ENCODE data around the gene ACP7.

The ACP7 gene

DNA sequence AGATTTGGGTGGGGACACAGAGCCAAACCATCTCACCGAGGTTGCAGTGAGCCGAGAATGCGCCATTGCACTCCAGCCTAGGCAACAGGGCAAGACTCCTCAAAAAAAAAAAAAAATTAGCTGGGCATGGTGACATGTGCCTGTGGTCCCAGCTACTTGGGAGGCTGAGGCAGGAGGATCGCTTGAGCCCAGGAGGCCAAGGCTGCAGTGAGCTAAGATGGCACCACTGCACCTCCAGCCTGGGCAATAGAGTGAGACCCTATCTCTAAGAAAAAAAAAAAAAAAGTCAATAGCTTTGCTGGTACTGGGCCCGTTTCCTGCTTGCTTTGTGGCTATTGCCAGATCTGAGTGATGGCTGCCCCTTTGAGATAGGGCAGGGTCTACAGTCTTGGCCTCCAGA lies 13.1 kb downstream of the ACP7 start:
- Histone ChIP-seq H3K27ac (ENCODE audit: low read depth, low read length) (no peak overlapping the region), H3K4me1 (ENCODE audit: control insufficient read depth, low read length) (no peaks in the 10 kb centered on the region), H3K79me2 (ENCODE audit: control insufficient read depth, low read length) (no peaks in the 10 kb centered on the region), H3K9me2 (replicated peaks; ENCODE audit: control insufficient read depth, low read length) (no peaks in the 10 kb centered on the region), H3K36me3 (ENCODE audit: control insufficient read depth, low read length) (no peaks in the 10 kb centered on the region), H4K20me1 (ENCODE audit: control insufficient read depth, insufficient read depth, low read depth, low read length) (no peaks in the 10 kb centered on the region), H3F3A (ENCODE audit: control insufficient read depth, insufficient read depth) (no peaks in the 10 kb centered on the region), H3K4me3 (ENCODE audit: low read length) (no peak overlapping the region), H3K27me3 (ENCODE audit: control insufficient read depth, low read length) (peaks cover 7% of the 10 kb centered on the region; the same call in 1 of the 2 replicates), H3K9me3 (ENCODE audit: control insufficient read depth, insufficient read depth, low read length) (no peaks in the 10 kb centered on the region), H3K4me2 (ENCODE audit: low read length) (no peak overlapping the region)
- TF ChIP-seq EZH2phosphoT487 (IDR thresholded peaks at IDR 0.05; ENCODE audit: borderline replicate concordance, low read length): no peak
- TF ChIP-seq, protein P1, sequence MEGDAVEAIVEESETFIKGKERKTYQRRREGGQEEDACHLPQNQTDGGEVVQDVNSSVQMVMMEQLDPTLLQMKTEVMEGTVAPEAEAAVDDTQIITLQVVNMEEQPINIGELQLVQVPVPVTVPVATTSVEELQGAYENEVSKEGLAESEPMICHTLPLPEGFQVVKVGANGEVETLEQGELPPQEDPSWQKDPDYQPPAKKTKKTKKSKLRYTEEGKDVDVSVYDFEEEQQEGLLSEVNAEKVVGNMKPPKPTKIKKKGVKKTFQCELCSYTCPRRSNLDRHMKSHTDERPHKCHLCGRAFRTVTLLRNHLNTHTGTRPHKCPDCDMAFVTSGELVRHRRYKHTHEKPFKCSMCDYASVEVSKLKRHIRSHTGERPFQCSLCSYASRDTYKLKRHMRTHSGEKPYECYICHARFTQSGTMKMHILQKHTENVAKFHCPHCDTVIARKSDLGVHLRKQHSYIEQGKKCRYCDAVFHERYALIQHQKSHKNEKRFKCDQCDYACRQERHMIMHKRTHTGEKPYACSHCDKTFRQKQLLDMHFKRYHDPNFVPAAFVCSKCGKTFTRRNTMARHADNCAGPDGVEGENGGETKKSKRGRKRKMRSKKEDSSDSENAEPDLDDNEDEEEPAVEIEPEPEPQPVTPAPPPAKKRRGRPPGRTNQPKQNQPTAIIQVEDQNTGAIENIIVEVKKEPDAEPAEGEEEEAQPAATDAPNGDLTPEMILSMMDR (IDR thresholded peaks at IDR 0.05; ENCODE audit: low read depth, low read length, poor library complexity, severe bottlenecking): no peak

DNA sequence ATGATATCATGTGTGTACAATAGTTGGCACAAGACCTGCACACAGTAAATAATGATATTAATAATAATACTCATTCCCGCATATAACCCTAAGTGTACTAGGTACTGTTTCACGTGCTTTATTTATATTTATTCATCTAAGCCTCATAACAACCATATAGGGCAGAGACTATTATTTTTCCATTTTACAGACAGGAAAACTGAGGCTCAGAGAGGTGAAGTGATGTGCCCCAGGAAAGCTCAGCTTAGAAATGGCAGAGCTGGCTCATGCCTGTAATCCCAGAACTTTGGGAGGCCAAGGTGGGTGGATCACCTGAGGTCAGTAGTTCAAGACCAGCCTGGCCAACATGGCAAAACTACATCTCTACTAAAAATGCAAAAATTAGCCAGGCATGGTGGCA lies 13.6 kb downstream of the ACP7 start:
- Histone ChIP-seq H3K9me3 (ENCODE audit: control insufficient read depth, insufficient read depth, low read length) (no peaks in the 10 kb centered on the region), H3K27me3 (ENCODE audit: control insufficient read depth, low read length) (peaks cover 7% of the 10 kb centered on the region; the same call in 1 of the 2 replicates), H3K4me3 (ENCODE audit: low read length) (no peak overlapping the region), H3F3A (ENCODE audit: control insufficient read depth, insufficient read depth) (no peaks in the 10 kb centered on the region), H4K20me1 (ENCODE audit: control insufficient read depth, insufficient read depth, low read depth, low read length) (no peaks in the 10 kb centered on the region), H3K79me2 (ENCODE audit: control insufficient read depth, low read length) (no peaks in the 10 kb centered on the region), H3K27ac (ENCODE audit: low read depth, low read length) (no peak overlapping the region), H3K4me1 (ENCODE audit: control insufficient read depth, low read length) (no peaks in the 10 kb centered on the region), H3K9me2 (replicated peaks; ENCODE audit: control insufficient read depth, low read length) (no peaks in the 10 kb centered on the region), H3K36me3 (ENCODE audit: control insufficient read depth, low read length) (no peaks in the 10 kb centered on the region), H3K4me2 (ENCODE audit: low read length) (no peak overlapping the region)
- TF ChIP-seq EZH2phosphoT487 (IDR thresholded peaks at IDR 0.05; ENCODE audit: borderline replicate concordance, low read length): no peak
- TF ChIP-seq, protein P1 (IDR thresholded peaks at IDR 0.05; ENCODE audit: low read depth, low read length, poor library complexity, severe bottlenecking): no peak

- Histone ChIP-seq H3K27ac (ENCODE audit: low read depth, low read length) (no peak overlapping the region), H3F3A (ENCODE audit: control insufficient read depth, insufficient read depth) (no peaks in the 10 kb centered on the region), H3K9me2 (replicated peaks; ENCODE audit: control insufficient read depth, low read length) (no peaks in the 10 kb centered on the region), H3K4me1 (ENCODE audit: control insufficient read depth, low read length) (no peaks in the 10 kb centered on the region), H3K4me2 (ENCODE audit: low read length) (no peak overlapping the region), H3K36me3 (ENCODE audit: control insufficient read depth, low read length) (no peaks in the 10 kb centered on the region), H3K4me3 (ENCODE audit: low read length) (no peak overlapping the region), H4K20me1 (ENCODE audit: control insufficient read depth, insufficient read depth, low read depth, low read length) (no peaks in the 10 kb centered on the region), H3K27me3 (ENCODE audit: control insufficient read depth, low read length) (peaks cover 7% of the 10 kb centered on the region; the same call in 1 of the 2 replicates), H3K79me2 (ENCODE audit: control insufficient read depth, low read length) (no peaks in the 10 kb centered on the region), H3K9me3 (ENCODE audit: control insufficient read depth, insufficient read depth, low read length) (no peaks in the 10 kb centered on the region)
- TF ChIP-seq EZH2phosphoT487 (IDR thresholded peaks at IDR 0.05; ENCODE audit: borderline replicate concordance, low read length): no peak
- TF ChIP-seq, protein P1 (IDR thresholded peaks at IDR 0.05; ENCODE audit: low read depth, low read length, poor library complexity, severe bottlenecking): no peak
Observed at GRCh38 chr19:39098365-39099269, 14.4 kb downstream of the ACP7 start.
